Breast epithelium (tissue), 4 donors: Measurements from ENCODE around the gene PAK1IP1. TPM values are rescaled to one million over a fixed set of nuclear protein-coding genes. Genes with fewer than 3 reads are reported as not detected.
"Not testable (repeated sequence)": the region's sequence is repeated elsewhere in the genome, so short reads cannot be mapped to it uniquely, and the experiment has no call there.

Experiments
- DNase-seq, 2 donors: peaks; one replicate each; pipeline ENCODE4 v3.0.0-alpha.2; 2019; ENCODE audit warnings: low spot score in 2 of 2
- H3K27ac ChIP-seq, 2 donors: fragments of 200-600 bp; sonication (generic) in 1 of 2; one replicate each; pipeline ENCODE4 v1.5.1; 2016 to 2019; ENCODE audit warnings: mild to moderate bottlenecking in 1 of 2
- H3K27me3 ChIP-seq, 2 donors: fragments of 200-600 bp; sonication (generic) in 1 of 2; one replicate each; pipeline versions ENCODE4 v1.5.1 to v1.6.0; 2017 to 2019; ENCODE audit warnings: control low read depth in 1 of 2, mild to moderate bottlenecking in 1 of 2
- H3K36me3 ChIP-seq: fragments of 200-600 bp; one replicate; pipeline ENCODE4 v1.5.1; 2019
- H3K4me1 ChIP-seq, 2 donors: fragments of 200-600 bp; sonication (generic); one replicate each; pipeline ENCODE4 v1.5.1; 2016 to 2019; ENCODE audit warnings: control low read depth in 1 of 2
- H3K4me3 ChIP-seq, 3 donors: fragments of 200-600 bp; sonication (generic); 1 replicate in 2 of 3; 2 replicates in 1 of 3; pipeline ENCODE4 v1.5.1; 2016 to 2019; ENCODE audit warnings: mild to moderate bottlenecking in 3 of 3, moderate library complexity in 2 of 3
- H3K9me3 ChIP-seq, 2 donors: fragments of 200-600 bp; sonication (generic) in 1 of 2; one replicate each; pipeline ENCODE4 v1.5.1; 2016 to 2019; ENCODE audit warnings: control low read depth in 1 of 2
- POLR2A ChIP-seq: fragments of 450-650 bp; IDR thresholded peaks from one replicate; pipeline ENCODE4 v1.6.1; 2016; ENCODE audit warnings: antibody characterized with exemption, mild to moderate bottlenecking, moderate library complexity
- POLR2AphosphoS5 ChIP-seq, 3 donors: sonication (generic); formaldehyde crosslinking; IDR thresholded peaks; one replicate each; pipeline ENCODE4 v1.6.1; 2017; ENCODE audit warnings: antibody characterized with exemption in 3 of 3
- intact Hi-C: fragments of 100-400 bp; cut with DNase I; formaldehyde crosslinking; loops from one replicate; pipeline ENCODE4 v1.15.1; 2023; ENCODE audit warnings: low total_unique reads
- total RNA-seq, 3 donors: library from RNA; depleted of rRNA; stranded (reverse); fragments of >200 nt; gene quantifications; one replicate each; pipeline ENCODE4 v1.1.0, GENCODE V29; 2016
- TF ChIP-seq, protein P1 (sequence below), 3 donors: fragments of 450-650 bp; IDR thresholded peaks; one replicate each; pipeline ENCODE4 v1.5.1; 2016 to 2017; ENCODE audit warnings: antibody characterized with exemption in 3 of 3, mild to moderate bottlenecking in 3 of 3, moderate library complexity in 3 of 3

The PAK1IP1 gene
- total RNA-seq, 3 donors from 2014 or later: 10.4 to 16.4 (median 15.7) TPM

- Histone ChIP-seq H3K9me3 (no peaks in the 10 kb centered on the region), H3K4me3 (peak within 1 kb of the TSS; percentile 57 to 77 (median 69)), H3K36me3 (no peaks in the 10 kb centered on the region), H3K4me1 (peaks cover 0 to 11% of the 10 kb centered on the region in 2 donors), H3K27ac (peak within 1 kb of the TSS; percentile 75 to 84), H3K27me3 (no peaks in the 10 kb centered on the region)
- intact Hi-C loops: no loop called here
- TF ChIP-seq POLR2A (peak; percentile 57), POLR2AphosphoS5 (IDR thresholded peaks at IDR 0.05) (peak; percentile 71 to 89 (median 85))
- TF ChIP-seq, protein P1, sequence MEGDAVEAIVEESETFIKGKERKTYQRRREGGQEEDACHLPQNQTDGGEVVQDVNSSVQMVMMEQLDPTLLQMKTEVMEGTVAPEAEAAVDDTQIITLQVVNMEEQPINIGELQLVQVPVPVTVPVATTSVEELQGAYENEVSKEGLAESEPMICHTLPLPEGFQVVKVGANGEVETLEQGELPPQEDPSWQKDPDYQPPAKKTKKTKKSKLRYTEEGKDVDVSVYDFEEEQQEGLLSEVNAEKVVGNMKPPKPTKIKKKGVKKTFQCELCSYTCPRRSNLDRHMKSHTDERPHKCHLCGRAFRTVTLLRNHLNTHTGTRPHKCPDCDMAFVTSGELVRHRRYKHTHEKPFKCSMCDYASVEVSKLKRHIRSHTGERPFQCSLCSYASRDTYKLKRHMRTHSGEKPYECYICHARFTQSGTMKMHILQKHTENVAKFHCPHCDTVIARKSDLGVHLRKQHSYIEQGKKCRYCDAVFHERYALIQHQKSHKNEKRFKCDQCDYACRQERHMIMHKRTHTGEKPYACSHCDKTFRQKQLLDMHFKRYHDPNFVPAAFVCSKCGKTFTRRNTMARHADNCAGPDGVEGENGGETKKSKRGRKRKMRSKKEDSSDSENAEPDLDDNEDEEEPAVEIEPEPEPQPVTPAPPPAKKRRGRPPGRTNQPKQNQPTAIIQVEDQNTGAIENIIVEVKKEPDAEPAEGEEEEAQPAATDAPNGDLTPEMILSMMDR (IDR thresholded peaks at IDR 0.05): no peak
- peak; percentile 98 to 100 for DNase-seq
Observed at GRCh38 chr6:10747251-10747972, 52.6 kb downstream of the PAK1IP1 start, which contains the start of gene TMEM14B. Gene TMEM14B (plus strand): TSS chr6:10747805. CDS start chr6:10749246, 1,441 bp downstream.

GRCh38 chr6:10749734-10750133 is 55.0 kb downstream of the PAK1IP1 start:
- DNase-seq: no peak
- no peak for TF ChIP-seq POLR2AphosphoS5 (IDR thresholded peaks at IDR 0.05)
- no peak for TF ChIP-seq POLR2A
- TF ChIP-seq, protein P1 (IDR thresholded peaks at IDR 0.05): no peak

DNA sequence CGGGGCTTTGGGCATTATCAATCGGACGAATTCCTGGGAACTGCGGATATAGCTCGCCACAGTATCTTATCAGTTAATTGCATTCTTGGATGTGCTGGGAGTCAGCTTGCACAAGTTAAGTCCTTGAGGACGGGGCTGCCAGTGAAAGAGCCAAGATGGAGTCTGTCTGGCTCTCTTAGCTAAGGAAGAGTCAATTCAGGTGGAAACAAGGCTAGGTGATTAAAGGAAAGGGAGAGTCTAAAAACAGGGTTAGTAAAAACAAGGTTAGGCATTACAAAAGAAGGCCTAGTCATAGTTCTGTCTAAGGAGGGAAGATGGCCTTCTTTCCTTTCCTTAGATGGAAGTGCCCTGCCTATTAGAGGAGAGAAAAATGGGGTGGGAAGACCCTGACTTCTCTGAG is 55.8 kb downstream of the PAK1IP1 start:
- H3K27me3 ChIP-seq, H3K9me3 ChIP-seq, DNase-seq, intact Hi-C loops, H3K27ac ChIP-seq, H3K4me3 ChIP-seq, H3K36me3 ChIP-seq: not testable (repeated sequence)
- peaks cover 0 to 11% of the 10 kb centered on the region in 2 donors for H3K4me1 ChIP-seq

More at GRCh38 chr6:10749734-10750133, 55.0 kb downstream of the PAK1IP1 start:
- Histone ChIP-seq H3K4me3 (no peak overlapping the region), H3K36me3 (no peaks in the 10 kb centered on the region), H3K27ac (no peak overlapping the region), H3K27me3 (no peaks in the 10 kb centered on the region), H3K9me3 (no peaks in the 10 kb centered on the region), H3K4me1 (peaks cover 0 to 11% of the 10 kb centered on the region in 2 donors)
- intact Hi-C loops: no loop called here

- DNase-seq, H3K27ac ChIP-seq, H3K36me3 ChIP-seq, H3K27me3 ChIP-seq, H3K4me3 ChIP-seq, intact Hi-C loops, H3K9me3 ChIP-seq: not testable (repeated sequence)
- peaks cover 0 to 11% of the 10 kb centered on the region in 2 donors for H3K4me1 ChIP-seq
Observed at GRCh38 chr6:10751757-10752156, 57.0 kb downstream of the PAK1IP1 start.

GRCh38 chr6:10756085-10756484 is 61.3 kb downstream of the PAK1IP1 start:
- H3K27me3 ChIP-seq: no peaks in the 10 kb centered on the region
- no peaks in the 10 kb centered on the region for H3K4me1 ChIP-seq
- intact Hi-C loops: no loop called here
- TF ChIP-seq, protein P1 (IDR thresholded peaks at IDR 0.05): no peak
- no peak for TF ChIP-seq POLR2AphosphoS5 (IDR thresholded peaks at IDR 0.05)
- TF ChIP-seq POLR2A: no peak
- no peaks in the 10 kb centered on the region for H3K36me3 ChIP-seq
- no peak overlapping the region for H3K4me3 ChIP-seq
- H3K9me3 ChIP-seq: no peaks in the 10 kb centered on the region
- no peak for DNase-seq
- H3K27ac ChIP-seq: no peak overlapping the region

Other genes with a start within 250 kb of the PAK1IP1 start
- gene GCNT2, start 173.6 kb upstream of the PAK1IP1 start, total RNA-seq: 10 to 100 TPM in 2 of 3 donors, 1 to 10 TPM in 1; 1.4 to 22.0 (median 13.4) TPM
- 1 to 10 TPM in 1 of 3 donors, not detected in 2; 1.3 TPM for gene C6orf52, start 356 bp upstream of the PAK1IP1 start, total RNA-seq
- 100 to 1,000 TPM; 124 to 159 (median 134) TPM for gene TMEM14C, start 28.1 kb downstream of the PAK1IP1 start, total RNA-seq
- gene TMEM14B, start 52.8 kb downstream of the PAK1IP1 start, total RNA-seq: 100 to 1,000 TPM in 1 of 3 donors, 10 to 100 TPM in 2; 65.7 to 102 (median 76.4) TPM
- under 1 TPM; 0.16 to 0.98 (median 0.59) TPM for gene MAK, start 143.6 kb downstream of the PAK1IP1 start, total RNA-seq
- gene GCM2, start 187.1 kb downstream of the PAK1IP1 start, total RNA-seq: not detected
- 1 to 10 TPM; 1.8 to 2.2 (median 2.0) TPM for gene SYCP2L, start 192.1 kb downstream of the PAK1IP1 start, total RNA-seq